ENCODE data around the gene DMXL1. TPM values are rescaled to one million over a fixed set of nuclear protein-coding genes. Genes with fewer than 3 reads are reported as not detected.

Gene DMXL1, protein sequence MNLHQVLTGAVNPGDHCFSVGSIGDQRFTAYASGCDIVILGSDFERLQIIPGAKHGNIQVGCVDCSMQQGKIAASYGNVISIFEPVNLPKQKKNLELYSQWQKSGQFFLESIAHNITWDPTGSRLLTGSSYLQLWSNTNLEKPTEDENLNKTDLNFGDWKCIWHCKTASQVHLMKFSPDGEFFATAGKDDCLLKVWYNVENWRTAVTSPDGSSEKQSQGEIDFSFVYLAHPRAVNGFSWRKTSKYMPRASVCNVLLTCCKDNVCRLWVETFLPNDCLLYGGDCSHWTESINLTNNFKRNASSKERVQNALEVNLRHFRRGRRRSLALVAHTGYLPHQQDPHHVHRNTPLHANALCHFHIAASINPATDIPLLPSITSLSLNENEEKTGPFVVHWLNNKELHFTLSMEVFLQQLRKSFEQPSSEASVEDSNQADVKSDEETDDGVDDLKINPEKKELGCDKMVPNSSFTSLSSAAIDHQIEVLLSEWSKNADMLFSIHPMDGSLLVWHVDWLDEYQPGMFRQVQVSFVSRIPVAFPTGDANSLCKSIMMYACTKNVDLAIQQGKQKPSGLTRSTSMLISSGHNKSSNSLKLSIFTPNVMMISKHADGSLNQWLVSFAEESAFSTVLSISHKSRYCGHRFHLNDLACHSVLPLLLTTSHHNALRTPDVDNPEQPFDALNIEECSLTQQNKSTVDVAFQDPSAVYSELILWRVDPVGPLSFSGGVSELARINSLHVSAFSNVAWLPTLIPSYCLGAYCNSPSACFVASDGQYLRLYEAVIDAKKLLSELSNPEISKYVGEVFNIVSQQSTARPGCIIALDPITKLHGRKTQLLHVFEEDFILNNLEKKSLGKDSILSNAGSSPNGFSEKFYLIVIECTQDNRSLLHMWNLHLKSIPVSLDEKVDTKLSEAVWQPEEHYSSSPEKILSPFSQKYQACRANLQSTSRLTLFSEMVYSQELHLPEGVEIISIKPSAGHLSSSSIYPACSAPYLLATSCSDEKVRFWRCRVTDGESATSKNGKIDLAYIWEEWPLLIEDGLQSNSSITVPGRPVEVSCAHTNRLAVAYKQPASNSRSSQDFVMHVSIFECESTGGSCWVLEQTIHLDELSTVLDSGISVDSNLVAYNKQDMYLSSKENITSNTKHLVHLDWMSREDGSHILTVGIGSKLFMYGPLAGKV (N-terminal part only)
- total RNA-seq (2014; rRNA removed; shearing (Covaris generic)) = 11.4 and 12.2 TPM in 2 replicates

DNA sequence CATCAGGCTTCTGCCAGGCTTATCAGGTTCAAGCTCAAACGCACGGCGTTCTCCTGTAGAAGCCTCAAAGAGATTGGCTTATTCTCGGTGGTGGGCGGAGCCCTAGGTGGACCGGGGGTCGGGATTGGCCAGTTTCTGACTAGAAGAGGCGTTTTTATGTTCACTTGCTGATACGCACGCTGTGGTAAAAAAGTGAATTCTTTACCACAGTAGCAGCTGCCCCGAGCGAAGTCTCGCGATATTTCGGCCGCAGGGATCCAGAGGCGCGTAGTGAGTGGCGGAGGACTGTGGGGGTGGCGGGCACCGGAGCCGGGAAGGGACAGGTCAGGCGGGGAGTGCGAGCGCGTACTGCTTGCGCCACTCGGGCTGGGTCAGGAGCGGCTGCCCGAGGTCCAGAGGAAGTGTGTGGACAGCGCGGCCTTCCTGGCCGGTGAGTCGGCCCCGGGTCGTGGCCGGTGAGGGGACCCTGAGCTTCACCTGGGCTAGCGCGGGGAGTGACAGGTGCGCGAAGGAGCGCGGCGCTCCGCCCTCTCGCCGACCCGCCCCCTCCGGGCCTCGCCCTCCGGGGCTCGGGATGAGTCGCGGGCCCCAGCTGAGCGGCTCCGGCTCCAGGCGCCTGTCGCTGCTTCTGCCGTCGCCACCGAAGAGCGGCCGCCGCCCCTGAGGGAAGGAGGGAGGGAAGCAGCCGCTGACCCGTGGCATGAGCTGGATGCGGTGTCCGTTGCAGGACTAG lies at the start of gene DMXL1:
TSS of gene DMXL1 (plus strand) at position 260 of the 733 bp plus-strand sequence. CDS start 483 bp downstream, outside the sequence.

Small RNA genes lying within 50 kb of the gene (small RNA-seq; reads per million reads assigned to genes)
- gene LAMTOR3P2 (not detected), gene MIR5706 (not detected), gene RNU6-701P (not detected)

Other genes starting within 250 kb of the DMXL1 start
- gene DTWD2, start 82.5 kb upstream of the DMXL1 start, total RNA-seq (2014; rRNA removed; shearing (Covaris generic)) = 12.2 and 18.2 TPM in 2 replicates